GM18526 (cell line): ENCODE results near the gene GPHN.

Experiments used
- POLR2A ChIP-seq: IDR thresholded peaks from 3 replicates; pipeline ENCODE4 v1.6.1; 2011; ENCODE audit not compliant: insufficient read length; ENCODE audit errors: extremely low read depth

GPHN gene

DNA sequence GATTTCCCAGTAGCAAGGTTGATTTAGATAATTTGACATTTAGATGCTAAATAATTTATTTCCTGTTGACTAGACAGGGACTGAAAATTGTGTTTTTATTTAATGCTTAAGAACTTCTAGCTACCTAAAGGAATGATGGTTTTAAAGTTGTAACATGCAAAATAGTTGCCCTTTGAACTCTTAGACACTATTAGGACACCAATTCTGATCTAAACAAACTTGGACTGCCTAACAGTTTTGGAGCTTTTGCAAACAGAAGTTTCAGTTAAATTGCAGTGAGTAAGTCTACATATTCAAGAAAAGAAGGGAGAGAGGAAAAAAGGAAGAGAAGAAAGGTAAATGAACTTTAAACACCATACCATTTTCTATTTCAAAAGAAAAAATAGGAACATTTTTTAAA lies 492.0 kb downstream of the GPHN start:
- no peak for TF ChIP-seq POLR2A

DNA sequence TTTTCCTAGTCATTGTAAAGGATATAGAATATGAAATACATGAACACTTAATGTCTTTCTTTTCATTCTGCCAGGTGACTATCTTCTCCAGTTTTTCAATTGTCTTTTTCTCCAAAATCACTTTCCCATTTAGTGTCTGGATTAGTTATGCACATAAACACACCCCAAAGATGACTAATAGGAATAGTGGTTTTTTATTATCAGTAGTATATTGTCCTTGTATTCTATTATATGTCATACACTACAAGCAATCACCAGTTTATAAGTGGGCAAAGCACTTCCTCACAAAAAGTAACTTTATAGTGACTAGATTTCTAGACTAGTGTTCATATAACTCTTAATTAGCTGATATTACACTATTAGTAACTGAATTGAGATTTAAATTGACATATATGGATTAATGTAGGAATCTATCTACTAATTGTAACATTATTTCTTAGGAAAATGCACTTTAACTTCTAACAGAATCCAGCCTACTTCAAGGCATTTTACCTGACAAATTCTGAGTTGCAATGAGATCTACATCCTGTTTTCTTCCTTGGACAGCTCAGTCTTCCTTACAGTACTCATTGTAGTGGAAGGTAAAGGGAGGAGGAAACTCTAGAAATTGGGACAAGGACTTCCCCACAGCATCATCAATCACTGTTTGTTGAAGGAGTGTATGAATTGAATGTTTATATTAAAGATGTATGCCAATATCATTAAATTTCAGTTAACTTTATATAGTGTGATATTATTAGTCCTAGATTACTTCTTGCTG lies 495.2 kb downstream of the GPHN start:
- no peak for TF ChIP-seq POLR2A

GRCh38 chr14:67004521-67004920 lies 496.6 kb downstream of the GPHN start:
- no peak for TF ChIP-seq POLR2A

- no peak for TF ChIP-seq POLR2A
Measured at GRCh38 chr14:67010602-67011001, 502.7 kb downstream of the GPHN start.

DNA sequence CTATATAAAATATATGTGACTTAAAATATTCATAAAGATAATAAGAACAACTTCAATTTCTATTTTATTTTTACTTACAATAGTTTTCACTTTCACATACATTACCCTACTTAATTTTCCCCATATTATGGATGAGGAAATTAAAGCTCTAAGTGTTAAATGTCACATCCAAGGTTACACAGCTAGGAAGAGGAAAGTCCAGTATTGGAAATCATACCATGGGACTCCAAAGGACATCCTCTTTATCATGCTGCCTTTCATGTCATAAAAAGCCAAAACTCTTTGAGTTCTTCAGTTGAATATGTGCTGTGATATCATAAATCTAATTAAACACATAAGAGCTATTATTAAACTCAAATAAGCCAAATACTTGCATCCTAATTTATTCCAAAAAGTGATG lies 508.9 kb downstream of the GPHN start:
- TF ChIP-seq POLR2A, result no peak

DNA sequence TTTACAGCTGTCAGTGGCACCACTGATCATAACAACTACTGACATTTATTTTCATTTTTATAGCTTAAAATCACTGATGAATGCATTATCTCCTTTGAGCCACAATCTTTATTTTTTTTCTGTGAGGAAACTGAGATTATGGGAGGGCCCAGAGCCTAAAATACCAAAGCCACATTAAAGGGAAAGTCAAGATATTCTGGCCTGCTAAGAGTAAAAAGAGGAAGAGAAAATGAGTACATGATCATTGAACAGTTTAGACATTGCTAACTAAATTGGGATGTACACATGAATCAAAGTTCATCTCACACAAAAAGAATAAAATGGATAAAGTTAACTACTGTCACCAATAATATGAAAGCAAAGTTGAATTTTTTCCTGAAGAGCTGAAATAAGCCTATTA lies 510.8 kb downstream of the GPHN start:
- no peak for TF ChIP-seq POLR2A

GRCh38 chr14:67019796-67020195 lies 511.8 kb downstream of the GPHN start:
- TF ChIP-seq POLR2A, result no peak

- TF ChIP-seq POLR2A, result no peak
Measured at GRCh38 chr14:67031920-67032774, 524.2 kb downstream of the GPHN start.

DNA sequence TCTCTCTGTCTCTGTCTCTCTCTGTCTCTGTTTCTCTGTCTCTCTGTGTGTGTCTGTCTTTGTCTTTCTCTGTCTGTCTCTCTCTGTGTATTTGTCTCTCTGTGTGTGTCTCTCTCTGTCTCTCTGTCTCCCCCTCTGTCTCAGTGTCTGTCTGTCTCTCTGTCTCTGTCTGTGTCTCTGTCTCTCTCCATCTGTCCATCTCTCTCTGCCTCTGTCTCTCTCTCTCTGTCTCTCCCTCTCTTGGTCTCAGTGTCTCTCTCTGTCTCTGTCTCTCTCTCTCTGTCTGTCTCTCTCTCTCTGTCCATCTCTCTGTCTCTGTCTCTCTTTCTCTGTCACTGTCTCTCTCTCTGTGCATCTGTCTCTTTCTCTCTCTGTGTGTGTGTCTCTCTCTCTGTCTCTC lies 537.5 kb downstream of the GPHN start:
- TF ChIP-seq POLR2A, result no peak

DNA sequence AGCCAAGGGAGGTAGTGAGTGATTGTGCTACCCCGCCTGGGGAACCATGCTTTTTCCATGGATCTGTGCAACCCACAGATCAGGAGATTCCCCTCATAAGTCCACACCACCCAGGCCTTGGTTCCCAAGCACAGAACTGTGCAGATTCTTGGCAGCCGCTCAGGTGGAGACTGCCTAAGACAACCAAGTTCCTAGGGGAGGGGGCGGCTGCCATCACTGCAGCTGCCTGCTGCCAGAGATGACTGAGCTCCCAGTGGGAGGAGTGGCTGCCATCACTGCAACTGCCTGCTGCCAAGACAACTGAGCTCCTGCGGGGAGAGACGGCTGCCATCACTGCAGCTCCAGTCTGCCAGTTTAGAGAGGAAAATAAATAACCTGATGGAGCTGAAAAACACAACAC lies 542.9 kb downstream of the GPHN start:
- TF ChIP-seq POLR2A, result no peak

DNA sequence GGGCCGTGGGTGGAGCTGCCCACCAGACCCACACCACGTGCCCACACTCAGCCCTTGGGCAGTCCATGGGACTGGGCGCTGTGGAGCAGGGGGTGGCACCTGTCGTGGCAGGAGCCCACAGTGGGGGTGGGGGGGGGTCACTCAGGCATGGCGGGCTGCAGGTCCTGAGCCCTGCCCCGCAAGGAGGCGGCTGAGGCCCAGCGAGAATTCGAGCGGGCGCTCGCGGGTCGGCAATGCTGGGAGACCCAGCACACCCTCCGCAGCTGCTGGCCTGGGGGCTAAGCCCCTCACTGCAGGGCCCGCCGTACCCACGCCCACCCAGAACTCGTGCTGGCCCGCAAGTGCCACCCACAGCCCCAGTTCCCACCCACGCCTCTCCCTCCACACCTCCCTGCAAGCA lies 548.7 kb downstream of the GPHN start:
- no peak for TF ChIP-seq POLR2A

DNA sequence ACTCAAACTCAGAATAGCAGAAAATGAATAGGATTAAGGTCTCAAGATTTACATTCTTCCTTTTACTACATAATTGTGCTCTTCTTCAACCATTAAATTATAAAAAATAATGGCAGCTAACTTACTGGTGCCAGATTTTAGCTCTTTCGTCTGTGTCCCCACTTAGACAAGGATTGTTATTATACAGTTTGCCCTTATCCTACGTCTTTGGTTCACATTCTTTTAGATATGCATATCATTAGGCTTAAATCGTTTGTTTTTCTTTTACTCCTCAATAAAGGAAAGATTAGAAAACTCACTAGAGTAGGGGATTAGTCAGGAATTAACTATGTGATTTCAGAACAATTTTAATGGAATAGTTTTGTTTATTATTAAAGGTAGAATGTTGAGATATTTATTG lies 551.6 kb downstream of the GPHN start:
- TF ChIP-seq POLR2A, result no peak

GRCh38 chr14:67060546-67060945 lies 552.6 kb downstream of the GPHN start:
- TF ChIP-seq POLR2A, result no peak

DNA sequence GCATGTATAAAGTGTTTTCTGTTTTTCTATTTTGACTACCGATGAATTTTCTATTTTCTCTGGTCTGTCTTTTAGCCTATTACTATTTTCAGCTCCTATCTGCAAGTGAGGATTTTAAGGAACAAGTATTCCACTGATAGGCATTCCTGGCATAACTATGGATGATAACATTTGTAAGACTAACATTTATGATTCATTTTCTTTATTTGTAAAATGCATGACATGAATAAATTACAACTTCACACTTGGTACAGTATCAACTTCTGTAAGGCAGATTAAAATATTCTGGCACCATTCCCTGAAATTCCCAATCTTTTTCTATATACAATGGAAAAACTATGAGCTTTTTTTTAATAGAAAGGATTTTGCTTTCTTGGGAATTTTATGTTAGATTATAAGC lies 560.3 kb downstream of the GPHN start:
- TF ChIP-seq POLR2A, result no peak

- TF ChIP-seq POLR2A, result no peak
Measured at GRCh38 chr14:67071506-67071905, 563.6 kb downstream of the GPHN start.

DNA sequence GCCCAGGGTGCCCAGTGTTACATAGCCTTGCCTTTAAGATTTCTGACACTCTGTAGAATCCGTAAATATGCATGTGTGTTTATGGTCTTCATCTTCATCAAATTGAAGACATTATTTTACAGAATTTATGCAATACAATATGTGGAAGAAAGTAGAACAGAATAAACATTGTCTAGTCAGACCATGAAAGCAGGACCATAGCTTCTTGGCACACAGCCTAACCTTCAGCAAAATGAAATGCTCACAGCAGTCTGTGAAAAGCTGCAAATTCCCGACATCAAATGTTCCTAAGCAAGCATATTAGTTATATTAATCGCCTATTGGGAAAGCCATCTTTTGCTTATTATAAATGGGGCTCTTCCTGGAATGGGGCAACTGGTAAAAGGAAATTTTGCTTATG lies 570.0 kb downstream of the GPHN start:
- no peak for TF ChIP-seq POLR2A
